ENCODE data around the gene ACADL.

DNA sequence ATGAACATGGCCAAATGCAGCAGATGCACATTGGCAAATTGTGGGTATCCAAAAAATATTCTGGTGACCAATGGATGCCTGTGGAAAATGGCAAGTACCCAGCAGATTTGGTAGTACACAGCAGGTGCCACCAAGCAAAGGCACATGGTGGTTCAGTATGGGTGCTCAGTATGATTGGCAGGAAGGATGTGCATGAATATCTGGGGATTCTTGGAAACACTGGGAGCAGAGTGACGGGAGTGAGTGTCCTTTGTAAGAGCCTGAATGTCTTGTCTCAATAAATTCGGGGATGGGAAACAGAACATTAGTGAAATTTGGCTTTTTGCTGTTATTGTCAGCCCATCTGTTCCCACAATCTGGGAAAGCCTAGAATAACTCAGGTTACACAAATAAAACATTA lies 36.8 kb upstream of the ACADL start:
- no peak for TF ChIP-seq SUZ12 (IDR thresholded peaks at IDR 0.05; ENCODE audit: extremely low read depth, insufficient read depth, insufficient read length)
- no peak for TF ChIP-seq YY1 (IDR thresholded peaks at IDR 0.05; ENCODE audit: insufficient read depth, insufficient read length)

Measured in NT2/D1 (cell line).